ENCODE results near the gene C11orf98. TPM values are rescaled to one million over a fixed set of nuclear protein-coding genes. Genes with fewer than 3 reads are reported as not detected.
"Not testable (repeated sequence)": the region's sequence is repeated elsewhere in the genome, so short reads cannot be mapped to it uniquely, and the experiment has no call there.

C11orf98 gene
- total and polyA plus RNA-seq, 7 experiments from 2014 or later: 23.2 to 103 (median 52.8) TPM

DNA sequence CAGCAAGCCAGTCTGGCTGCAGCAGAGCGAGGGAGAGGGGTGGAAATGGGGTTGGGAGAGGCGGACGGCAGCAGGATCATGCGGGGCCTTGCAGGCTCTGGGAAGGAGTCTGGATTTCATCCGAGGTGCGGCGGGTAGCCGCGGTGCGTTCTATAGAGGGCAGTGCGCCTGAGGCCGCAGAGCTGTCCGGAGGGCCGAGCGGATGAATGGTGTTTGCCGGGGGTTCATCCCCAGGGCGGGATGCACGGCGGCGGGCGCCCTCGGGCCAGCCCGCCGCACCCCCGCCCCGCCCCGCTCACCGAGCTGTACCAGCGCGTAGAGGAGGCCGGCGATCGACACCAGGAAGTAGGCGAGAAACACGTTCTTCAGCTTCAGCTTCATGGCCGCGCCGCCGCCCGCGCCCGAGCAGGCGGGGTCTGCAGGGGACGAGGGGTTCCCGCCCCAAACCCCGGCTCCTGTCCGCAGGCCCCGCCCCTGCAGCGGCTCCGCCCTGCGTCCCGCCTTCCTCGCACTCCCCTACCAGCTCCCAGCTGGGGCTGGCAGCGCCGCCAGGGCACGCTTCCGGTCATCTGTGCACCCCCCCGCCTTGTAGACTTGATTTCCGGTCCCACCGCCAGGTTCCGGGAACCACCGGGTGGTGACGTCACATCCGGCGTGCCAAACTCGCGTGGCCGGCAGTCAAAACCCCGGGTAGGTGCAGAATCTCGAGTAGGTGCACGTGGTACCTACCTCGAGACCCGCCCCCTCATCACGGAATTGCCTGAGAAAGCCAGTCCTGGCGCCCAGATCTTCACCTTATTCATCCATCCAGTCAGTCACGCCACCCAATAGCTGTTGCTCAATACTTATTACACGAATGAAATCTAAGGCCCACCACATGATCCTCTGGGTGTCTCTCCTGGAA is 43.2 kb downstream of the C11orf98 start, which contains the start of gene B3GAT3:
Gene B3GAT3, minus strand, starts transcription at position 420 of the 904 bp plus-strand sequence. Its CDS starts 39 bp downstream, at position 381.
- Mint-ChIP-seq H3K9me3 (peaks cover 0 to 2% (median 0%) of the 10 kb centered on the region in 11 donors), H3K4me3 (peak within 1 kb of the TSS; percentile 91 to 99 (median 94)), H3K27me3 (no peaks in the 10 kb centered on the region), H3K4me1 (peaks cover 13 to 29% (median 26%) of the 10 kb centered on the region in 7 donors), H3K36me3 (peaks cover 10 to 32% (median 19%) of the 10 kb centered on the region in 5 donors), H3K27ac (peak within 1 kb of the TSS; percentile 92 to 99 (median 96))
- Histone ChIP-seq H3K27me3 (ENCODE audit: control insufficient read depth in 2 of 2, insufficient read depth in 2 of 2, low read length in 2 of 2) (no peaks in the 10 kb centered on the region), H3K36me3 (ENCODE audit: control insufficient read depth in 2 of 3, insufficient read depth in 3 of 3, low read length in 3 of 3) (peaks cover 0 to 30% (median 13%) of the 10 kb centered on the region in 3 experiments), H3K4me1 (ENCODE audit: control insufficient read depth in 2 of 2, insufficient read depth in 2 of 2, low read length in 2 of 2) (peaks cover 11% of the 10 kb centered on the region in 2 donors), H3K9me3 (ENCODE audit: control insufficient read depth in 2 of 3, low read length in 3 of 3) (no peaks in the 10 kb centered on the region), H3K27ac (ENCODE audit: low read depth, low read length) (peak within 1 kb of the TSS; percentile 92), H3K4me3 (ENCODE audit: low read length) (peak within 1 kb of the TSS; percentile 97)
- ATAC-seq (peak; percentile 93), DNase-seq (peak; percentile 87 to 97 (median 94))
- CTCF ChIA-PET: interaction anchor here (0.6 to 1.8 kb wide), 9 partner anchors 10 to 285 kb away, joined by 3 to 9 read pairs (median 4); partner anchors contain the start of genes C11orf98, CSKMT and TUT1
- POLR2A ChIA-PET: interaction anchor here (0.5 to 10.0 kb wide), 23 partner anchors 11 to 234 kb away, joined by 3 to 94 read pairs (median 9); partner anchors contain the start of genes C11orf98, CSKMT, EEF1G and EML3
- intact Hi-C loops (cut with micrococcal nuclease): loop anchor here (1.0 to 2.0 kb wide), 8 partner anchors 10 to 51 kb away; partner anchors contain the start of genes C11orf98 (in 2 of the 2), CSKMT (in 2 of the 2), EML3 (in 2 of the 2) and GANAB (in 2 of the 2)

DNA sequence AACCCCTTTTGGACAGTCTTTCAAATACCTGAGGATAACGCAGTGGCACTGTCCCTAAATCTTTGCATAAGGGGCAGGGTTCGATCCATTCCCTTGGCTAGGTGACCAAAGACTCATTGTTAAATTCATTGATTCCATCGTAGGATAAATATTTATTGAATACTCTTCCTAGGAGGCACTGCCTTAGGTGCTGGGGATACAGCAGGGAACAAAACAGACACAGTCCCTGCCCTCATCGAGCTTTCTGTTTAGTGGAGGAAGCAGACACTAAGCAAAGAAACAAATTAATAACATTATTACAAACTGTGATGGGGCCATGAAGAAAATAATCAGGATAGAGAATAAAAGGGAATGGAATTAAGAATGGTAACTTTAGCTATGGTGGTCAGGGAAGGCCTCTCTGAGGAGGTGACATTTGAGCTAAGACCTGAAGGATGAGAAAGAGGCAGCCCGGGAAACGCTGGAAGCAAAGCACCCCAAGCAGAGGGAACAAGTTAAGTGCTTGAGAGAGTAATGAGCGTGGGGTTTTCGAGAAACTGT is 43.9 kb downstream of the C11orf98 start:
- peak overlapping the region; percentile 97 for H3K4me3 ChIP-seq (ENCODE audit: low read length)

DNA sequence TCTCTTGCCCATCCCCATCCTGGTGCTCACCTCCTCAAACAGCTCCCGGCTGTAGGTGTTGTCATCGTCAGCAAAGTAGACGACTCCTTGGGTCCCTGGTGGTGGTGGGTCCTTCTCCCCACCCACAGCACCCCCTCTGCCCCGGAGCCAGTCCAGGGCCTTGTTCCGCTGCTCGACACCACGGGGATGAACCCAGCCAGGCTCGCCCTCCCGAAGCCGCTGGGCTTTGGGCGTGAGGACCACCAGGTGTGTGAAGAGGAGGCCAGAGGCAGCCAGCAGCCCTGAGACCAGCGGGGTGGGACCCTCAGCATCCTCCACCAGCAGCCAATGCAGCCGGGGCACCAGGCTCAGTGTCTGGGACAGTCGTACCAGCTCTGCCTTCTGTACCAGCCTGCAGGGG is 48.1 kb downstream of the C11orf98 start:
- Mint-ChIP-seq H3K27ac (peak overlapping the region in 1 of 9 donors; percentile 28), H3K36me3 (peaks cover 0 to 16% (median 5%) of the 10 kb centered on the region in 5 donors), H3K4me1 (peaks cover 17 to 41% (median 33%) of the 10 kb centered on the region in 7 donors)
- POLR2A ChIA-PET: interaction anchor here (0.7 to 10.0 kb wide), 5 partner anchors 15 to 55 kb away, joined by 3 to 94 read pairs (median 3); partner anchors contain the start of genes C11orf98, CSKMT, MTA2 and UQCC3
- H3K4me3 Mint-ChIP-seq; ATAC-seq; H3K27ac ChIP-seq (ENCODE audit: low read depth, low read length); H3K9me3 ChIP-seq (ENCODE audit: control insufficient read depth in 2 of 3, low read length in 3 of 3); H3K9me3 Mint-ChIP-seq; H3K27me3 ChIP-seq (ENCODE audit: control insufficient read depth in 2 of 2, insufficient read depth in 2 of 2, low read length in 2 of 2); H3K27me3 Mint-ChIP-seq; DNase-seq; intact Hi-C loops (cut with micrococcal nuclease); H3K4me3 ChIP-seq (ENCODE audit: low read length): not testable (repeated sequence)
- H3K4me1 ChIP-seq (ENCODE audit: control insufficient read depth in 2 of 2, insufficient read depth in 2 of 2, low read length in 2 of 2): peaks cover 11 to 15% of the 10 kb centered on the region in 2 donors
- peaks cover 0 to 28% (median 0%) of the 10 kb centered on the region in 3 experiments for H3K36me3 ChIP-seq (ENCODE audit: control insufficient read depth in 2 of 3, insufficient read depth in 3 of 3, low read length in 3 of 3)
- CTCF ChIA-PET: interaction anchor here (0.6 kb wide), 1 partner anchor 1590 kb away, joined by 3 read pairs; the partner anchor contains the start of gene FERMT3

More for the DNA sequence above, 43.9 kb downstream of the C11orf98 start:
- Mint-ChIP-seq H3K9me3 (peaks cover 0 to 2% (median 0%) of the 10 kb centered on the region in 11 donors), H3K4me3 (peak overlapping the region; percentile 91 to 99 (median 94)), H3K36me3 (peaks cover 6 to 27% (median 15%) of the 10 kb centered on the region in 5 donors), H3K4me1 (peaks cover 13 to 29% (median 26%) of the 10 kb centered on the region in 7 donors), H3K27ac (peak overlapping the region; percentile 92 to 99 (median 95)), H3K27me3 (no peaks in the 10 kb centered on the region)
- ChIA-PET CTCF (interaction anchor here (0.6 to 1.8 kb wide), 12 partner anchors 9 to 196 kb away, joined by 3 to 6 read pairs (median 4); partner anchors contain the start of genes C11orf98, CSKMT and TUT1), POLR2A (interaction anchor here (0.7 to 10.0 kb wide), 24 partner anchors 10 to 234 kb away, joined by 3 to 94 read pairs (median 8); partner anchors contain the start of genes C11orf98, CSKMT, EEF1G and EML3)
- DNase-seq: no peak
- Histone ChIP-seq H3K9me3 (ENCODE audit: control insufficient read depth in 2 of 3, low read length in 3 of 3) (no peaks in the 10 kb centered on the region), H3K27me3 (ENCODE audit: control insufficient read depth in 2 of 2, insufficient read depth in 2 of 2, low read length in 2 of 2) (no peaks in the 10 kb centered on the region), H3K4me1 (ENCODE audit: control insufficient read depth in 2 of 2, insufficient read depth in 2 of 2, low read length in 2 of 2) (peaks cover 11% of the 10 kb centered on the region in 2 donors), H3K36me3 (ENCODE audit: control insufficient read depth in 2 of 3, insufficient read depth in 3 of 3, low read length in 3 of 3) (peaks cover 0 to 30% (median 10%) of the 10 kb centered on the region in 3 experiments), H3K27ac (ENCODE audit: low read depth, low read length) (peak overlapping the region; percentile 92)
- intact Hi-C loops (cut with micrococcal nuclease): no loop called here
- ATAC-seq: no peak

DNA sequence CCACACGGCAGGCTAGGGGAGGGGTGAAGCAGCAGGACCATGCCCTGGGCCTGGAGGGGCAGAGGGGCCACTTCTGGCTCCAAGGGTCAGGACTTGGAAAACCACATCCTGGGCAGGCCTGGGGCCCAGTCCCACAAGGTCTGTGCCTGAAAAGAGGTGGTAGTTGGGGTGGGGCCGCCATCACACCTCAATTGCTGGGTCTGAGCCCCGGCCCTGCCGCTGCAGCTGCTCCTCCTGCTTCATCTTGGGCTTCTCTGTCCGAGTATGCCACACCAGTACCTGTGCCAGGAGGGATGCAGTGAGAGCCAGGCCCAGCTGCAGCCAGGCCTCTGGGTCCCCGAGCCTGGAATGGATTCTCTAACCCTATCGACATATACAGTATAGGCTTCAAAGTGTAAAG is 49.5 kb downstream of the C11orf98 start:
- CTCF ChIA-PET: interaction anchor here (0.9 kb wide), 1 partner anchor 24 kb away, joined by 3 read pairs; the partner anchor contains the start of gene TUT1
- Histone ChIP-seq H3K9me3 (ENCODE audit: control insufficient read depth in 2 of 3, low read length in 3 of 3) (no peaks in the 10 kb centered on the region), H3K4me3 (ENCODE audit: low read length) (no peak overlapping the region), H3K4me1 (ENCODE audit: control insufficient read depth in 2 of 2, insufficient read depth in 2 of 2, low read length in 2 of 2) (peaks cover 16 to 19% of the 10 kb centered on the region in 2 donors), H3K27me3 (ENCODE audit: control insufficient read depth in 2 of 2, insufficient read depth in 2 of 2, low read length in 2 of 2) (no peaks in the 10 kb centered on the region), H3K36me3 (ENCODE audit: control insufficient read depth in 2 of 3, insufficient read depth in 3 of 3, low read length in 3 of 3) (peaks cover 0 to 34% (median 0%) of the 10 kb centered on the region in 3 experiments), H3K27ac (ENCODE audit: low read depth, low read length) (no peak overlapping the region)
- Mint-ChIP-seq H3K27ac (peak overlapping the region in 2 of 9 donors; percentile 94), H3K27me3 (no peaks in the 10 kb centered on the region), H3K4me3 (no peak overlapping the region), H3K4me1 (peaks cover 14 to 43% (median 36%) of the 10 kb centered on the region in 7 donors), H3K36me3 (peaks cover 0 to 12% (median 5%) of the 10 kb centered on the region in 5 donors), H3K9me3 (no peaks in the 10 kb centered on the region)
- no peak for ATAC-seq
- POLR2A ChIA-PET: interaction anchor here (0.8 to 1.3 kb wide), 4 partner anchors 24 to 50 kb away, joined by 3 to 5 read pairs (median 3); partner anchors contain the start of genes C11orf98, CSKMT, INTS5 and TUT1
- intact Hi-C loops (cut with micrococcal nuclease): no loop called here
- no peak for DNase-seq

DNA sequence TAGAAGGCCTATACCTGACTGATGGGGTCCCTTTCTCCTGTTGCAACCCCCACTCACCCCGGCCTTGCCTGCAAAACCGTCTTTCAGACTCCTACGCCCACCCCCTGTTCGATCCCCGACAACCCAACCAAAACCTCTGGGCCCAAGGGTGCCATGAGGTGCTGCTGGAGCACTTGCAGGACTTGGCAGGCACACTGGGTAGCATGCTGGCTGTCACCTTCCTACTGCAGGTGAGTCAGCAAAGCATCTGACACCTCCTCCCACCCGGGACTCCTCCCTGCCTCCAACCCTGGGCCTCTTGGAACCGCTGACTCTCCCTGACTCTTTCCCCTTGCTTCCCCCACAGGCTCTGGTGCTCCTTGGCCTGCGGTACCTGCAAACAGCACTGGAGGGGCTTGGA is 50.7 kb downstream of the C11orf98 start:
- Histone ChIP-seq H3K9me3 (ENCODE audit: control insufficient read depth in 2 of 3, low read length in 3 of 3) (no peaks in the 10 kb centered on the region), H3K4me3 (ENCODE audit: low read length) (no peak overlapping the region), H3K27me3 (ENCODE audit: control insufficient read depth in 2 of 2, insufficient read depth in 2 of 2, low read length in 2 of 2) (no peaks in the 10 kb centered on the region), H3K4me1 (ENCODE audit: control insufficient read depth in 2 of 2, insufficient read depth in 2 of 2, low read length in 2 of 2) (peaks cover 16 to 28% of the 10 kb centered on the region in 2 donors), H3K27ac (ENCODE audit: low read depth, low read length) (no peak overlapping the region), H3K36me3 (ENCODE audit: control insufficient read depth in 2 of 3, insufficient read depth in 3 of 3, low read length in 3 of 3) (peaks cover 0 to 38% (median 0%) of the 10 kb centered on the region in 3 experiments)
- peaks cover 0 to 17% (median 4%) of the 10 kb centered on the region in 5 donors for H3K36me3 Mint-ChIP-seq
- intact Hi-C loops (cut with micrococcal nuclease): loop anchor here in 1 of 2 donors (5.0 kb wide), 1 partner anchor 228 kb away; no protein-coding TSS in a partner anchor
- H3K9me3 Mint-ChIP-seq: no peaks in the 10 kb centered on the region
- peak overlapping the region; percentile 73 to 95 (median 89) for H3K27ac Mint-ChIP-seq
- no peaks in the 10 kb centered on the region for H3K27me3 Mint-ChIP-seq
- no peak for DNase-seq
- ChIA-PET POLR2A (interaction anchor here (0.7 to 12.0 kb wide), 5 partner anchors 7 to 237 kb away, joined by 3 to 219 read pairs (median 64); partner anchors contain the start of genes B3GAT3, C11orf98, CSKMT and GANAB), CTCF (interaction anchor here (1.8 to 4.1 kb wide), 2 partner anchors 22 to 34 kb away, joined by 6 to 27 read pairs; partner anchors contain the start of gene TUT1)
- peak overlapping the region in 6 of 10 donors; percentile 31 to 99 (median 58) for H3K4me3 Mint-ChIP-seq
- H3K4me1 Mint-ChIP-seq: peaks cover 25 to 46% (median 40%) of the 10 kb centered on the region in 7 donors
- no peak for ATAC-seq

Measured in naive thymus-derived CD4-positive, alpha-beta T cell (primary cell).